ENCODE results near the gene VAV2.
"Not testable (repeated sequence)": the region's sequence is repeated elsewhere in the genome, so short reads cannot be mapped to it uniquely, and the experiment has no call there.

VAV2 gene

DNA sequence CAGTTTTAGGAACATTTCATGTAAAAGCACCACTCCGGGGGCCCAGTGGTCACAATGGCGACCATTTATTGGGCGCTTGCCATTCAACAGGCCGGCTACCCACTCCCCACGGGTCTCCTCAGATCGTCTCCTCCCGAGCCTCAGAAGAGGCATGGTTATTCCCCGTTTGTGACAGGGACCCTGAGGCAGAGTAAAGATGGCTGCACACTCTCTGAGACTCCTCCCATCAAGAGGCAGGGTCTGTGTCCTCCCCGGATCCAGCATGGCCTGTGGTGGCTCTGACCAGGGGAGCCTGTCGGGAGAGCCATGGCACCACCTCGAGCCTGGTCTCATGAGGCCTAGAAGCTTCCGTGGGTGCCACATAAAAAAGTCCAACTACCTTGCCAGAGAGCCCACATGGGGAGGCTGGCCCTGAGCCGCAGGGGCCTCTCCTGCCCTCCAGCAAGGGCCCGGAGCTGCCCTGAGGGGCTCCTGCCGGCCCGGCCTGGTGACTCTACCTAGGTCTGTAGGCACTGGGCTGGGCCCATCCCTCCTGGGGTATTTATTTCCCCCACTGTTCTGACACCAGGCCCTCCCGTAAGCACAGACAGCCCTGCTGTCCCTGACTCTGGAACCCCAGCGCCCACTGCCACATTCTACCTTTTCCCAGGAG, 90.8 kb downstream of the VAV2 start:
- Histone ChIP-seq H3K9ac (0 out of 22 replicates have a peak overlapping the region, but pooled peaks of 1 of the 11 experiments have one; percentile 7), H3K4me1 (peaks cover 21 to 72% (median 64%) of the 10 kb centered on the region in 10 experiments; a peak in 18 of 20 replicates), H3K9me3 (replicated peaks in 1 of 11) (no peaks in the 10 kb centered on the region), H3K36me3 (no peaks in the 10 kb centered on the region), H3K4me3 (no peak overlapping the region), H3K27ac (no peak overlapping the region; a peak in 1 of 22 replicates), H4K20me1 (peaks cover 37 to 77% (median 68%) of the 10 kb centered on the region in 11 experiments; a peak in 20 of 22 replicates), H3K27me3 (no peaks in the 10 kb centered on the region), H3K4me2 (peak overlapping the region; percentile 15 to 81 (median 58); a peak in 21 of 22 replicates)
- TF ChIP-seq Cebpa-rat (IDR thresholded peaks at IDR 0.05), result no peak

DNA sequence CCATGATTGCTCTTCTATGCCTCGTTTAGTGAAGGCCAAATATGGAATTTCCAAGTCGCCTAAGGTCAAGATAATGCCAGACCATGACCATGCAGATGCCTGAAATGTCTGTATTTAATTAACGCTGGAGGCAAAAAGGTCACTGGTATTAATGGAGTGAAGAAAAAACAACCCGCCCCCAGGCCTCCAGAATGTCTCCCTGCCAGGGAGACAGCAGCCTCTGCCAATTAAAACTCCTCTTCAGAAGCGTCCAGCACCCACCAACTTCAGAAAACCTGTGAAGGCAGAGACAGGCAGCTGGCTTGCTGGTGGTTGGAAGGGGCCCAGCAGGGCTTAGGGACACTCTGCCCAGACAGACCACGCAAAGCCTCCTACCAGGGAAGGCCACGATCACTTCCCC, 94.4 kb downstream of the VAV2 start:
- Histone ChIP-seq H3K4me3 (no peak overlapping the region), H3K4me1 (peaks cover 19 to 54% (median 49%) of the 10 kb centered on the region in 10 experiments; a peak in 18 of 20 replicates), H3K9me3 (replicated peaks in 1 of 11) (no peaks in the 10 kb centered on the region), H3K4me2 (peak overlapping the region in 6 of 11 experiments; percentile 7 to 57 (median 53); a peak in 12 of 22 replicates), H4K20me1 (peaks cover 14 to 67% (median 56%) of the 10 kb centered on the region in 11 experiments; a peak in 19 of 22 replicates), H3K27ac (no peak overlapping the region), H3K9ac (no peak overlapping the region), H3K27me3 (no peaks in the 10 kb centered on the region), H3K36me3 (peaks cover 0 to 17% (median 0%) of the 10 kb centered on the region in 11 experiments; a peak in 4 of 22 replicates)
- no peak for TF ChIP-seq Cebpa-rat (IDR thresholded peaks at IDR 0.05)

- not testable (repeated sequence) for H3K4me3 ChIP-seq; H3K27me3 ChIP-seq; H3K9ac ChIP-seq; H3K9me3 ChIP-seq (replicated peaks in 1 of 11); H3K27ac ChIP-seq; H3K4me2 ChIP-seq
- Histone ChIP-seq H4K20me1 (peaks cover 8 to 56% (median 44%) of the 10 kb centered on the region in 11 experiments; a peak in 19 of 22 replicates), H3K4me1 (peaks cover 12 to 37% (median 32%) of the 10 kb centered on the region in 10 experiments; a peak in 18 of 20 replicates), H3K36me3 (peaks cover 0 to 17% (median 0%) of the 10 kb centered on the region in 11 experiments; a peak in 4 of 22 replicates)
Measured at GRCh38 chr9:133896007-133896406, 96.1 kb downstream of the VAV2 start.

- Histone ChIP-seq H3K9ac (no peak overlapping the region), H4K20me1 (peaks cover 6 to 56% (median 43%) of the 10 kb centered on the region in 11 experiments; a peak in 20 of 22 replicates), H3K27ac (no peak overlapping the region), H3K27me3 (no peaks in the 10 kb centered on the region), H3K4me1 (peaks cover 5 to 33% (median 26%) of the 10 kb centered on the region in 10 experiments; a peak in 18 of 20 replicates), H3K4me3 (no peak overlapping the region), H3K4me2 (no peak overlapping the region), H3K36me3 (peaks cover 0 to 17% (median 0%) of the 10 kb centered on the region in 11 experiments; a peak in 4 of 22 replicates), H3K9me3 (replicated peaks in 1 of 11) (no peaks in the 10 kb centered on the region)
- no peak for TF ChIP-seq Cebpa-rat (IDR thresholded peaks at IDR 0.05)
Measured at GRCh38 chr9:133895335-133895734, 96.8 kb downstream of the VAV2 start.

- Histone ChIP-seq H3K27ac (no peak overlapping the region), H3K4me3 (no peak overlapping the region), H3K27me3 (no peaks in the 10 kb centered on the region), H3K4me2 (peak overlapping the region in 7 of 11 experiments; percentile 15 to 34 (median 28); a peak in 7 of 22 replicates), H3K9ac (peak overlapping the region in 2 of 11 experiments; percentile 2 to 50; a peak in 1 of 22 replicates), H3K4me1 (peaks cover 5 to 33% (median 26%) of the 10 kb centered on the region in 10 experiments), H3K36me3 (peaks cover 0 to 17% (median 0%) of the 10 kb centered on the region in 11 experiments; a peak in 4 of 22 replicates), H3K9me3 (replicated peaks in 1 of 11) (no peaks in the 10 kb centered on the region), H4K20me1 (peaks cover 7 to 56% (median 47%) of the 10 kb centered on the region in 11 experiments; a peak in 21 of 22 replicates)
- no peak for TF ChIP-seq Cebpa-rat (IDR thresholded peaks at IDR 0.05)
Measured at GRCh38 chr9:133894377-133895321, 97.5 kb downstream of the VAV2 start.

- H3K9ac ChIP-seq, result no peak overlapping the region
- no peak overlapping the region for H3K4me2 ChIP-seq
- no peaks in the 10 kb centered on the region for H3K27me3 ChIP-seq
- H3K4me1 ChIP-seq, result peaks cover 17 to 45% (median 39%) of the 10 kb centered on the region in 10 experiments
- TF ChIP-seq Cebpa-rat (IDR thresholded peaks at IDR 0.05), result no peak
- no peaks in the 10 kb centered on the region for H3K9me3 ChIP-seq (replicated peaks in 1 of 11)
- H3K4me3 ChIP-seq, result no peak overlapping the region
- H3K27ac ChIP-seq, result no peak overlapping the region
- peaks cover 17 to 69% (median 59%) of the 10 kb centered on the region in 11 experiments; a peak in 21 of 22 replicates for H4K20me1 ChIP-seq
- peaks cover 0 to 17% (median 0%) of the 10 kb centered on the region in 11 experiments; a peak in 4 of 22 replicates for H3K36me3 ChIP-seq
Measured at GRCh38 chr9:133893191-133893994, 98.7 kb downstream of the VAV2 start.

- Histone ChIP-seq H3K36me3 (peaks cover 0 to 17% (median 0%) of the 10 kb centered on the region in 11 experiments; a peak in 4 of 22 replicates), H3K4me3 (no peak overlapping the region), H3K4me1 (peaks cover 20 to 49% (median 43%) of the 10 kb centered on the region in 10 experiments), H3K27ac (no peak overlapping the region), H4K20me1 (peaks cover 19 to 72% (median 61%) of the 10 kb centered on the region in 11 experiments; a peak in 21 of 22 replicates), H3K9me3 (replicated peaks in 1 of 11) (no peaks in the 10 kb centered on the region), H3K9ac (no peak overlapping the region), H3K27me3 (no peaks in the 10 kb centered on the region), H3K4me2 (no peak overlapping the region)
- TF ChIP-seq Cebpa-rat (IDR thresholded peaks at IDR 0.05), result no peak
Measured at GRCh38 chr9:133892193-133892920, 99.8 kb downstream of the VAV2 start.
